Measurements from ENCODE around the gene ATF7. TPM values are rescaled to one million over a fixed set of nuclear protein-coding genes. Genes with fewer than 3 reads are reported as not detected.

The ATF7 gene
- total and polyA plus RNA-seq, 2 of the 4 experiments (the other 2 are of a cell fraction): 7.0 to 16.3 TPM

DNA sequence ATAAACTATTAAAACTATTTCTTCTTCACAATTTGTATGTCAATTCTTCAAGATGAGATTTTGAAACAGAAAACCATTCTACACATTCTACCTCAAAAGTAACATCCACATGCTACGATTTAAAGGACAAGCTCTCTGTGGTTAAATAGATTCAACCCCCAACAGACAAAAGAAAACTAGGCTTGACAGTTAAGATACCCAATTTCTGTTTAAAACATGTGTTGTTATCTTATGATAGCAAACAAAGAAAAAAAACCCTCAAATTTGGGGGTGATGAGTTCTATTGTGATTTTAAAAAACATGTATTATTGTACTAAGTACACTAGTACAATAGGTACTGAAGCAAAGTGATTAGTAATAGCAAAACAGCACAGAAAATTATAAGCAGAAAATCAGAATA, 33.8 kb downstream of the ATF7 start:
- Histone ChIP-seq H2AFZ (replicated peaks; ENCODE audit: low read length, poor library complexity) (no peak overlapping the region), H2AK5ac (ENCODE audit: low read depth, low read length) (no peak overlapping the region), H3K9me3 (ENCODE audit: control insufficient read depth, insufficient read depth, low read length) (no peaks in the 10 kb centered on the region), H3K27me3 (ENCODE audit: control insufficient read depth, insufficient read depth, low read length) (no peaks in the 10 kb centered on the region), H4K8ac (ENCODE audit: low read depth in 2 of 2, low read length in 2 of 2) (no peak overlapping the region), H2BK5ac (ENCODE audit: low read depth, low read length, poor library complexity, severe bottlenecking) (no peak overlapping the region), H2BK15ac (ENCODE audit: low read depth, low read length) (no peak overlapping the region), H3K23ac (ENCODE audit: low read depth, low read length) (no peak overlapping the region), H3K27ac (ENCODE audit: insufficient read depth, low read length) (no peak overlapping the region), H3K36me3 (ENCODE audit: control insufficient read depth, insufficient read depth, low read length) (no peaks in the 10 kb centered on the region), H2AK9ac (replicated peaks; ENCODE audit: low read depth, low read length, poor library complexity) (no peak overlapping the region), H3K9ac (ENCODE audit: low read depth, low read length) (no peak overlapping the region), H3K18ac (ENCODE audit: low read depth, low read length) (no peak overlapping the region), H3K9me1 (ENCODE audit: insufficient read depth, low read length) (no peaks in the 10 kb centered on the region), H4K5ac (ENCODE audit: low read depth, low read length) (no peak overlapping the region), H3K4me1 (ENCODE audit: control insufficient read depth, insufficient read depth, low read length) (peaks cover 3% of the 10 kb centered on the region; the same call in 1 of the 2 replicates), H2BK20ac (ENCODE audit: low read depth, low read length) (no peak overlapping the region), H4K91ac (ENCODE audit: insufficient read depth, low read depth, low read length) (no peak overlapping the region), H3K4me3 (ENCODE audit: insufficient read depth, low read depth, low read length) (no peak overlapping the region), H3K79me1 (ENCODE audit: low read depth in 1 of 2, low read length in 2 of 2) (peaks cover 29 to 42% of the 10 kb centered on the region in 2 experiments; a peak in 3 of 4 replicates), H3K56ac (ENCODE audit: extremely low read depth, insufficient read depth, low read length) (no peak overlapping the region), H3K4me2 (ENCODE audit: low read depth, low read length) (no peak overlapping the region), H4K20me1 (ENCODE audit: insufficient read depth, low read length) (peaks cover 21% of the 10 kb centered on the region; the same call in 1 of the 2 replicates), H3K14ac (replicated peaks; ENCODE audit: low read depth, low read length) (no peak overlapping the region), H2BK120ac (ENCODE audit: low read depth, low read length) (no peak overlapping the region), H3K4ac (ENCODE audit: low read depth, low read length) (no peak overlapping the region)
- no TSS peak for BruUV-seq (replicated peaks)
- dilution Hi-C loops (cut with HindIII; ENCODE audit: low sequenced_read_pairs, unreplicated experiment) (no loop called here), in situ Hi-C loops (cut with MboI; ENCODE audit: low sequenced_read_pairs) (no loop called here), intact Hi-C loops (cut with micrococcal nuclease) (no loop called here)
- ChIA-PET POLR2A (ENCODE audit: unreplicated experiment) (no interaction called here), CTCF (interaction anchor here (1.5 kb wide), 1 partner anchor 11 kb away, joined by 3 read pairs; no protein-coding TSS in a partner anchor)
- no CpG with 5 or more reads among the region's 1 CpG for WGBS, 2 experiments (ENCODE audit: extremely low coverage in 2 of 2, insufficient read length in 1 of 2)
- ATAC-seq (ENCODE audit: low read depth) (no peak), DNase-seq (no peak)
- TF ChIP-seq RAD21 (IDR thresholded peaks at IDR 0.05; ENCODE audit: low read length) (no peak), RCOR1 (IDR thresholded peaks at IDR 0.05; ENCODE audit: insufficient replicate concordance, low read length) (no peak)

Data from IMR-90 (cell line).